ENCODE measurements around the gene DNTTIP2. TPM values are rescaled to one million over a fixed set of nuclear protein-coding genes. Genes with fewer than 3 reads are reported as not detected.

DNTTIP2 gene
- total RNA-seq, 1 experiment from 2014 or later = 66.1 TPM

DNA sequence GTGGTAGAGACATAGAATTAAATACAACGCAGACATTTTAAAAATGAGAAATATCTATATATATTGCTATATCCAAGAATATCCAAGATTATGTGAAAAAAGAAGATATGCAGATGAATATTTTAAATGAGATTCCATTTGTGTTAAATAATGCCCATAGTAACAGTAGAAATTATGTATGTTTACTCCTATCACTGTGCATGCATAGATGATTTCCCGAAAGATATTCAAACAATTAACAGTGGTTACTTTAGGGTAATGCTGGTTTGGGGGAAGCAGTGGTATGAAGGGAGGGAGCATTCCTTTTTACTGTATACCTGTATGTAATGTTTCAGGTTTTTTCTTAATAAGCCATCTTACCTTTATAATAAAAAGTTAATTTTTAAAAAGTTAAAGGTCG is 25.1 kb downstream of the DNTTIP2 start:
- Histone ChIP-seq H3K27me3 (ENCODE audit: insufficient read depth, low read length) (no peaks in the 10 kb centered on the region), H3K27ac (ENCODE audit: low read depth, low read length) (no peak overlapping the region), H3K4me1 (ENCODE audit: control insufficient read depth in 1 of 2, insufficient read depth in 2 of 2, low read length in 2 of 2) (no peaks in the 10 kb centered on the region), H4K20me1 (ENCODE audit: insufficient read depth) (no peaks in the 10 kb centered on the region), H3K36me3 (ENCODE audit: control insufficient read depth in 1 of 2, insufficient read depth in 2 of 2, low read length in 2 of 2) (no peaks in the 10 kb centered on the region), H3K9ac (ENCODE audit: low read length) (no peak overlapping the region), H3K9me3 (ENCODE audit: control insufficient read depth in 1 of 2, insufficient read depth in 1 of 2, low read depth in 1 of 2, low read length in 2 of 2) (no peaks in the 10 kb centered on the region), H3K4me3 (replicated peaks in 1 of 2; ENCODE audit: low read depth in 1 of 2, low read length in 2 of 2) (no peak overlapping the region), H3K79me2 (ENCODE audit: insufficient read depth, low read length) (no peaks in the 10 kb centered on the region), H3K4me2 (ENCODE audit: low read length) (no peak overlapping the region), H3K9me2 (ENCODE audit: insufficient read depth) (no peaks in the 10 kb centered on the region), H2AFZ (ENCODE audit: low read depth, low read length, poor library complexity, severe bottlenecking) (no peak overlapping the region)
- BruUV-seq (replicated peaks) = no TSS peak
- ChIA-PET RAD21 (ENCODE audit: low non-redundant PET in 1 of 2, low total read pairs in 2 of 2, uncharacterized antibody in 2 of 2, unreplicated experiment in 2 of 2) (no interaction called here), CTCF (no interaction called here), POLR2A (no interaction called here)
- DNase-seq (ENCODE audit: low read depth, low spot score) = no peak
- no peak for ATAC-seq
- intact Hi-C loops (cut with micrococcal nuclease) = no loop called here
- no peak for TF ChIP-seq JUND (IDR thresholded peaks at IDR 0.05)
- no peak for TF ChIP-seq EGR1 (IDR thresholded peaks at IDR 0.05; ENCODE audit: low read depth)
- TF ChIP-seq ZFX (IDR thresholded peaks at IDR 0.05) = no peak
- no peak for TF ChIP-seq YY1 (IDR thresholded peaks at IDR 0.05; ENCODE audit: extremely low read depth, insufficient replicate concordance, low read depth, low read length)
- TF ChIP-seq REST (IDR thresholded peaks at IDR 0.05; ENCODE audit: low read depth) = no peak
- TF ChIP-seq TCF7L2 (IDR thresholded peaks at IDR 0.05; ENCODE audit: borderline replicate concordance, extremely low read depth, insufficient read depth, insufficient read length) = no peak
- TF ChIP-seq POLR2A (IDR thresholded peaks at IDR 0.05; ENCODE audit: borderline replicate concordance, extremely low read depth, insufficient read depth, insufficient read length) = no peak
- no peak for TF ChIP-seq CTCF (IDR thresholded peaks at IDR 0.05 in 2 of 3, conservative IDR thresholded peaks at IDR 0.05 in 1 of 3; ENCODE audit: borderline replicate concordance in 1 of 3, insufficient read depth in 1 of 3, low read depth in 2 of 3, low read length in 2 of 3)
- TF ChIP-seq POLR2AphosphoS5 (IDR thresholded peaks at IDR 0.05; ENCODE audit: low read depth, low read length) = no peak
- no peak for TF ChIP-seq CBX3 (IDR thresholded peaks at IDR 0.05; ENCODE audit: low read depth)
- TF ChIP-seq EZH2phosphoT487 (IDR thresholded peaks at IDR 0.05; ENCODE audit: borderline replicate concordance) = no peak
- TF ChIP-seq ZNF274 (IDR thresholded peaks at IDR 0.05; ENCODE audit: low read depth, low read length) = no peak
- TF ChIP-seq, protein P1, sequence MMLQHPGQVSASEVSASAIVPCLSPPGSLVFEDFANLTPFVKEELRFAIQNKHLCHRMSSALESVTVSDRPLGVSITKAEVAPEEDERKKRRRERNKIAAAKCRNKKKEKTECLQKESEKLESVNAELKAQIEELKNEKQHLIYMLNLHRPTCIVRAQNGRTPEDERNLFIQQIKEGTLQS (IDR thresholded peaks at IDR 0.05) = no peak
- no peak for TF ChIP-seq EZH2 (IDR thresholded peaks at IDR 0.05)
- no peak for TF ChIP-seq ELF1 (IDR thresholded peaks at IDR 0.05; ENCODE audit: borderline replicate concordance, low read depth)
- TF ChIP-seq, protein P2, sequence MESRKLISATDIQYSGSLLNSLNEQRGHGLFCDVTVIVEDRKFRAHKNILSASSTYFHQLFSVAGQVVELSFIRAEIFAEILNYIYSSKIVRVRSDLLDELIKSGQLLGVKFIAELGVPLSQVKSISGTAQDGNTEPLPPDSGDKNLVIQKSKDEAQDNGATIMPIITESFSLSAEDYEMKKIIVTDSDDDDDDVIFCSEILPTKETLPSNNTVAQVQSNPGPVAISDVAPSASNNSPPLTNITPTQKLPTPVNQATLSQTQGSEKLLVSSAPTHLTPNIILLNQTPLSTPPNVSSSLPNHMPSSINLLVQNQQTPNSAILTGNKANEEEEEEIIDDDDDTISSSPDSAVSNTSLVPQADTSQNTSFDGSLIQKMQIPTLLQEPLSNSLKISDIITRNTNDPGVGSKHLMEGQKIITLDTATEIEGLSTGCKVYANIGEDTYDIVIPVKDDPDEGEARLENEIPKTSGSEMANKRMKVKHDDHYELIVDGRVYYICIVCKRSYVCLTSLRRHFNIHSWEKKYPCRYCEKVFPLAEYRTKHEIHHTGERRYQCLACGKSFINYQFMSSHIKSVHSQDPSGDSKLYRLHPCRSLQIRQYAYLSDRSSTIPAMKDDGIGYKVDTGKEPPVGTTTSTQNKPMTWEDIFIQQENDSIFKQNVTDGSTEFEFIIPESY (IDR thresholded peaks at IDR 0.05; ENCODE audit: extremely low read depth, insufficient replicate concordance, low read length) = no peak
- no peak for TF ChIP-seq SP1 (IDR thresholded peaks at IDR 0.05; ENCODE audit: low read depth)
- TF ChIP-seq SIN3A (IDR thresholded peaks at IDR 0.05; ENCODE audit: low read depth) = no peak

Measured in HCT116 (cell line).